GM19099 (cell line): ENCODE data around the gene MFSD6.

Experiments
- POLR2A ChIP-seq: IDR thresholded peaks from 3 replicates; pipeline ENCODE4 v1.6.1; 2011; ENCODE audit warnings: low read depth; ENCODE audit not compliant: insufficient read length; ENCODE audit errors: extremely low read depth

The MFSD6 gene

GRCh38 chr2:190447766-190448165 lies 39.6 kb downstream of the MFSD6 start:
- no peak for TF ChIP-seq POLR2A

GRCh38 chr2:190449925-190450324 lies 41.8 kb downstream of the MFSD6 start:
- no peak for TF ChIP-seq POLR2A

GRCh38 chr2:190450363-190450762 lies 42.2 kb downstream of the MFSD6 start:
- TF ChIP-seq POLR2A, result no peak

GRCh38 chr2:190451561-190452176 lies 43.5 kb downstream of the MFSD6 start:
- no peak for TF ChIP-seq POLR2A

GRCh38 chr2:190452433-190452832 lies 44.3 kb downstream of the MFSD6 start:
- TF ChIP-seq POLR2A, result no peak

- no peak for TF ChIP-seq POLR2A
These were observed 46.6 kb downstream of the MFSD6 start for GRCh38 chr2:190454795-190455194.

GRCh38 chr2:190455358-190456095 lies 47.4 kb downstream of the MFSD6 start:
- TF ChIP-seq POLR2A, result no peak

GRCh38 chr2:190456833-190457232 lies 48.7 kb downstream of the MFSD6 start:
- no peak for TF ChIP-seq POLR2A

GRCh38 chr2:190457256-190457655 lies 49.1 kb downstream of the MFSD6 start:
- TF ChIP-seq POLR2A, result no peak

GRCh38 chr2:190458352-190459107 lies 50.4 kb downstream of the MFSD6 start:
- no peak for TF ChIP-seq POLR2A

- no peak for TF ChIP-seq POLR2A
These were observed 51.7 kb downstream of the MFSD6 start for GRCh38 chr2:190459881-190460280.

GRCh38 chr2:190460487-190460886 lies 52.3 kb downstream of the MFSD6 start:
- no peak for TF ChIP-seq POLR2A

- TF ChIP-seq POLR2A, result no peak
These were observed 54.0 kb downstream of the MFSD6 start for GRCh38 chr2:190462181-190462580.

- TF ChIP-seq POLR2A, result no peak
These were observed 54.5 kb downstream of the MFSD6 start for GRCh38 chr2:190462611-190463010.

GRCh38 chr2:190465060-190465459 lies 56.9 kb downstream of the MFSD6 start:
- TF ChIP-seq POLR2A, result no peak
